ENCODE measurements around the gene TMEM132A. TPM values are rescaled to one million over a fixed set of nuclear protein-coding genes. Genes with fewer than 3 reads are reported as not detected.

TMEM132A gene
- polyA plus RNA-seq, 2 of the 4 experiments (the other 2 are of a cell fraction), result 18.1 to 88.0 TPM

DNA sequence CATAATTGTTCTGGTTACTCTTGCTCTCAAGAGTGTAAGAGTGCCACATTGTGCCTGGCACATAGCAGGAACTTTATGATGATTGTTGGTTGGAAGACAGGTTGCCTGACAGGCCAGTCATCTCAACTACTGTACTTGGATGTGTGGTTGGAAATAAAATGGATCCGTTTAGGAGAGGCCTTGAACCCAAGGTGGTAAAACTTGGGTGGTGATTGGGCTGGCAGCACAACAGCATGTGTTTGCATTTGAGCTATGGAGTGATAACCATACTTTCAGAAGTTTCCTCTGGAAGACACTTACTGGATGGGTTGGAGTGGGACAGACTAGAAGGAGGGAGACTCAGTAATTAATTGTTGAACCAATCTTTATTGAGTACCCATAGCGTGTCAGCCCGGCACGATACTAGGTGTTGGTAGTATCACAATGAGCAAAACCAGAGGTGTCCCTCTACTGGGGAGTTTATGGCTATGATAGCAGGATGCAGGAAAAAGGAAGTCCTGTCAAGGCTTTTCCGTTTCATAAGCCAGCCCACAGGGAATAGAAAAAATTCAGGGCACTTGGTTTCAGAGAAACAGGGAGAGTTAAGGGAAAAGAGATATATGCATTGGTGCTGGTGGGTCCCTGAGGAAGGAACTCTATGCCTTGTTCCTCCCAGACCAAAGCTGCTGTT lies 13.4 kb upstream of the TMEM132A start:
- Histone ChIP-seq H3K4me3 (no peak overlapping the region), H3K4me2 (no peak overlapping the region), H3K9me3 (no peaks in the 10 kb centered on the region), H3K27ac (no peak overlapping the region), H3K4me1 (peaks cover 10% of the 10 kb centered on the region)
- CTCF ChIA-PET, result interaction anchor here (1.4 kb wide), 1 partner anchor 9 kb away, joined by 3 read pairs; no protein-coding TSS in a partner anchor
- FAIRE-seq (no peak), DNase-seq (ENCODE audit: low read depth in 1 of 2, low spot score in 1 of 2) (no peak), ATAC-seq (no peak)
- 46% methylated on average over 5 of the region's 5 CpGs for WGBS (ENCODE audit: missing lambda C conversion rate)
- TF ChIP-seq, protein P1, sequence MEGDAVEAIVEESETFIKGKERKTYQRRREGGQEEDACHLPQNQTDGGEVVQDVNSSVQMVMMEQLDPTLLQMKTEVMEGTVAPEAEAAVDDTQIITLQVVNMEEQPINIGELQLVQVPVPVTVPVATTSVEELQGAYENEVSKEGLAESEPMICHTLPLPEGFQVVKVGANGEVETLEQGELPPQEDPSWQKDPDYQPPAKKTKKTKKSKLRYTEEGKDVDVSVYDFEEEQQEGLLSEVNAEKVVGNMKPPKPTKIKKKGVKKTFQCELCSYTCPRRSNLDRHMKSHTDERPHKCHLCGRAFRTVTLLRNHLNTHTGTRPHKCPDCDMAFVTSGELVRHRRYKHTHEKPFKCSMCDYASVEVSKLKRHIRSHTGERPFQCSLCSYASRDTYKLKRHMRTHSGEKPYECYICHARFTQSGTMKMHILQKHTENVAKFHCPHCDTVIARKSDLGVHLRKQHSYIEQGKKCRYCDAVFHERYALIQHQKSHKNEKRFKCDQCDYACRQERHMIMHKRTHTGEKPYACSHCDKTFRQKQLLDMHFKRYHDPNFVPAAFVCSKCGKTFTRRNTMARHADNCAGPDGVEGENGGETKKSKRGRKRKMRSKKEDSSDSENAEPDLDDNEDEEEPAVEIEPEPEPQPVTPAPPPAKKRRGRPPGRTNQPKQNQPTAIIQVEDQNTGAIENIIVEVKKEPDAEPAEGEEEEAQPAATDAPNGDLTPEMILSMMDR (IDR thresholded peaks at IDR 0.05), result no peak
- TF ChIP-seq KDM5A (IDR thresholded peaks at IDR 0.05), result no peak
- no peak for TF ChIP-seq FOXS1 (CRISPR knock-in tag; IDR thresholded peaks at IDR 0.05)
- no peak for TF ChIP-seq ZC3H11A (IDR thresholded peaks at IDR 0.05)
- TF ChIP-seq BHLHE40 (IDR thresholded peaks at IDR 0.05; ENCODE audit: low read depth, low read length), result no peak
- TF ChIP-seq HOXA7 (CRISPR knock-in tag; IDR thresholded peaks at IDR 0.05), result no peak
- TF ChIP-seq RNF2 (IDR thresholded peaks at IDR 0.05; ENCODE audit: borderline replicate concordance, low read depth), result no peak
- no peak for TF ChIP-seq CBX8 (IDR thresholded peaks at IDR 0.05)
- POLR2A ChIA-PET, result no interaction called here

- no peak overlapping the region for H3K27ac ChIP-seq
- H3K4me1 ChIP-seq, result peaks cover 11% of the 10 kb centered on the region
- no peak overlapping the region for H3K4me3 ChIP-seq
- no peaks in the 10 kb centered on the region for H3K9me3 ChIP-seq
- no peak for FAIRE-seq
- POLR2A ChIA-PET, result no interaction called here
- 67% methylated on average over 12 of the region's 12 CpGs for WGBS (ENCODE audit: missing lambda C conversion rate)
- CTCF ChIA-PET, result interaction anchor here (1.0 to 3.7 kb wide), 8 partner anchors 8 to 228 kb away, joined by 4 to 25 read pairs (median 8); partner anchors contain the start of gene TMEM132A
- ATAC-seq, result no peak
- no peak for TF ChIP-seq REST (IDR thresholded peaks at IDR 0.05)
- no peak for TF ChIP-seq CEBPB (IDR thresholded peaks at IDR 0.05)
- TF ChIP-seq CHD4 (IDR thresholded peaks at IDR 0.05; ENCODE audit: borderline replicate concordance), result no peak
- TF ChIP-seq KDM5A (IDR thresholded peaks at IDR 0.05), result no peak
- no peak for TF ChIP-seq HOXA7 (CRISPR knock-in tag; IDR thresholded peaks at IDR 0.05)
- no peak for TF ChIP-seq PHF8 (IDR thresholded peaks at IDR 0.05; ENCODE audit: borderline replicate concordance, low read depth)
- no peak for TF ChIP-seq ZC3H11A (IDR thresholded peaks at IDR 0.05)
- no peak for TF ChIP-seq USF2 (IDR thresholded peaks at IDR 0.05)
- TF ChIP-seq HEYL (CRISPR knock-in tag; IDR thresholded peaks at IDR 0.05), result no peak
- TF ChIP-seq, protein P1 (IDR thresholded peaks at IDR 0.05), result no peak
- TF ChIP-seq TP53 (CRISPR knock-in tag; IDR thresholded peaks at IDR 0.05), result no peak
- TF ChIP-seq SREBF2 (IDR thresholded peaks at IDR 0.05), result no peak
- TF ChIP-seq MAZ (IDR thresholded peaks at IDR 0.05; ENCODE audit: borderline replicate concordance, low read depth, low read length), result no peak
- no peak for DNase-seq (ENCODE audit: low read depth in 1 of 2, low spot score in 1 of 2)
- H3K4me2 ChIP-seq, result no peak overlapping the region
Measured at GRCh38 chr11:60912223-60912850, 11.9 kb upstream of the TMEM132A start.

Measured in A549 (cell line).